Neural progenitor cell (in vitro differentiated cells): ENCODE results near the gene MRPS10. TPM values are rescaled to one million over a fixed set of nuclear protein-coding genes. Genes with fewer than 3 reads are reported as not detected.

Experiments used
- DNase-seq: peaks from one replicate; pipeline ENCODE4 v3.0.0-alpha.2; 2016; ENCODE audit warnings: low spot score
- H2AFZ ChIP-seq: fragments of 200-600 bp; sonication (generic); replicated peaks from 2 replicates; pipeline ENCODE4 v1.6.1; 2016; ENCODE audit warnings: antibody characterized with exemption
- H3F3A ChIP-seq: fragments of 200-600 bp; sonication (generic); 2 replicates; pipeline ENCODE4 v1.6.1; 2016; ENCODE audit warnings: antibody characterized with exemption, low read depth
- H3K27ac ChIP-seq: fragments of 200-600 bp; sonication (generic); 2 replicates; pipeline ENCODE4 v1.5.1; 2016; ENCODE audit warnings: mild to moderate bottlenecking
- H3K27me3 ChIP-seq: fragments of 200-600 bp; sonication (generic); 2 replicates; pipeline ENCODE4 v1.6.1; 2016; ENCODE audit warnings: mild to moderate bottlenecking, moderate library complexity
- H3K36me3 ChIP-seq: fragments of 200-600 bp; sonication (generic); 2 replicates; pipeline ENCODE4 v1.5.1; 2016
- H3K4me1 ChIP-seq: fragments of 200-600 bp; sonication (generic); 2 replicates; pipeline ENCODE4 v1.6.1; 2016; ENCODE audit warnings: mixed run types
- H3K4me2 ChIP-seq: fragments of 200-600 bp; sonication (generic); 2 replicates; pipeline ENCODE4 v1.6.1; 2016
- H3K4me3 ChIP-seq: fragments of 200-600 bp; sonication (generic); 2 replicates; pipeline ENCODE4 v1.5.1; 2016
- H3K79me2 ChIP-seq: fragments of 200-600 bp; sonication (generic); 2 replicates; pipeline ENCODE4 v1.6.1; 2016; ENCODE audit warnings: low read depth
- H3K9ac ChIP-seq: fragments of 200-600 bp; sonication (generic); 2 replicates; pipeline ENCODE4 v1.6.1; 2016
- H3K9me3 ChIP-seq: fragments of 200-600 bp; sonication (generic); 2 replicates; pipeline ENCODE4 v1.5.1; 2016; ENCODE audit warnings: low read depth
- H4K20me1 ChIP-seq: fragments of 200-600 bp; sonication (generic); 2 replicates; pipeline ENCODE4 v1.6.1; 2016; ENCODE audit warnings: low read depth
- H3K27ac Mint-ChIP-seq: 3 replicates; pipeline ENCODE4 v1.8.0; 2021; ENCODE audit warnings: mixed read lengths
- H3K27me3 Mint-ChIP-seq: 2 replicates; pipeline ENCODE4 v1.8.0; 2022; ENCODE audit warnings: low read depth, mild to moderate bottlenecking, inconsistent platforms, moderate library complexity, mixed read lengths; ENCODE audit not compliant: insufficient read depth
- H3K36me3 Mint-ChIP-seq: 3 replicates; pipeline ENCODE4 v1.8.0; 2021; ENCODE audit warnings: mixed read lengths
- H3K4me1 Mint-ChIP-seq: 3 replicates; pipeline ENCODE4 v1.8.0; 2021; ENCODE audit warnings: mixed read lengths
- H3K4me3 Mint-ChIP-seq: 3 replicates; pipeline ENCODE4 v1.8.0; 2021; ENCODE audit warnings: mild to moderate bottlenecking, moderate library complexity, mixed read lengths
- H3K9me3 Mint-ChIP-seq: 3 replicates; pipeline ENCODE4 v1.8.0; 2020; ENCODE audit warnings: mixed read lengths
- EZH2 ChIP-seq: fragments of 200-600 bp; sonication (generic); IDR thresholded peaks from 2 replicates; pipeline ENCODE4 v1.6.1; 2017; ENCODE audit warnings: antibody characterized with exemption, mild to moderate bottlenecking, moderate library complexity
- EZH2phosphoT487 ChIP-seq: fragments of 200-600 bp; sonication (generic); IDR thresholded peaks from 2 replicates; pipeline ENCODE4 v1.6.1; 2017; ENCODE audit warnings: antibody characterized with exemption
- total RNA-seq: library from RNA; depleted of rRNA; stranded (reverse); fragments of >200 nt; gene quantifications from 2 replicates; pipeline ENCODE4 v1.2.3, GENCODE V29; 2015; ENCODE audit warnings: low replicate concordance
- TF ChIP-seq, protein P1 (sequence below): fragments of 200-600 bp; sonication (generic); IDR thresholded peaks from 2 replicates; pipeline ENCODE4 v1.5.1; 2017; ENCODE audit warnings: antibody characterized with exemption, mild to moderate bottlenecking

Gene MRPS10
- total RNA-seq, 1 donor from 2014 or later: 68.0 TPM

GRCh38 chr6:42168650-42169049 lies 49.0 kb downstream of the MRPS10 start:
- no peaks in the 10 kb centered on the region for H4K20me1 ChIP-seq
- no peaks in the 10 kb centered on the region for H3K9me3 ChIP-seq
- no peak for DNase-seq
- H3K79me2 ChIP-seq: no peaks in the 10 kb centered on the region
- Mint-ChIP-seq H3K36me3 (no peaks in the 10 kb centered on the region), H3K4me1 (peaks cover 3% of the 10 kb centered on the region), H3K4me3 (no peak overlapping the region), H3K9me3 (no peaks in the 10 kb centered on the region), H3K27ac (no peak overlapping the region), H3K27me3 (peaks cover 8% of the 10 kb centered on the region)
- no peak overlapping the region for H3K4me2 ChIP-seq
- no peak overlapping the region for H3K9ac ChIP-seq
- no peak overlapping the region for H2AFZ ChIP-seq
- peaks cover 6% of the 10 kb centered on the region for H3F3A ChIP-seq
- no peak for TF ChIP-seq EZH2phosphoT487
- TF ChIP-seq, protein P1, sequence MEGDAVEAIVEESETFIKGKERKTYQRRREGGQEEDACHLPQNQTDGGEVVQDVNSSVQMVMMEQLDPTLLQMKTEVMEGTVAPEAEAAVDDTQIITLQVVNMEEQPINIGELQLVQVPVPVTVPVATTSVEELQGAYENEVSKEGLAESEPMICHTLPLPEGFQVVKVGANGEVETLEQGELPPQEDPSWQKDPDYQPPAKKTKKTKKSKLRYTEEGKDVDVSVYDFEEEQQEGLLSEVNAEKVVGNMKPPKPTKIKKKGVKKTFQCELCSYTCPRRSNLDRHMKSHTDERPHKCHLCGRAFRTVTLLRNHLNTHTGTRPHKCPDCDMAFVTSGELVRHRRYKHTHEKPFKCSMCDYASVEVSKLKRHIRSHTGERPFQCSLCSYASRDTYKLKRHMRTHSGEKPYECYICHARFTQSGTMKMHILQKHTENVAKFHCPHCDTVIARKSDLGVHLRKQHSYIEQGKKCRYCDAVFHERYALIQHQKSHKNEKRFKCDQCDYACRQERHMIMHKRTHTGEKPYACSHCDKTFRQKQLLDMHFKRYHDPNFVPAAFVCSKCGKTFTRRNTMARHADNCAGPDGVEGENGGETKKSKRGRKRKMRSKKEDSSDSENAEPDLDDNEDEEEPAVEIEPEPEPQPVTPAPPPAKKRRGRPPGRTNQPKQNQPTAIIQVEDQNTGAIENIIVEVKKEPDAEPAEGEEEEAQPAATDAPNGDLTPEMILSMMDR: no peak
- TF ChIP-seq EZH2: no peak
- H3K36me3 ChIP-seq: no peaks in the 10 kb centered on the region
- no peak overlapping the region for H3K4me3 ChIP-seq
- no peaks in the 10 kb centered on the region for H3K27me3 ChIP-seq
- H3K27ac ChIP-seq: no peak overlapping the region
- peaks cover 3% of the 10 kb centered on the region for H3K4me1 ChIP-seq

- Histone ChIP-seq H3K27me3 (no peaks in the 10 kb centered on the region), H4K20me1 (no peaks in the 10 kb centered on the region), H3K9ac (no peak overlapping the region), H3K79me2 (no peaks in the 10 kb centered on the region), H3K4me2 (no peak overlapping the region), H3F3A (peaks cover 6% of the 10 kb centered on the region), H3K27ac (no peak overlapping the region), H3K4me3 (no peak overlapping the region), H3K9me3 (no peaks in the 10 kb centered on the region), H3K36me3 (no peaks in the 10 kb centered on the region), H3K4me1 (peaks cover 3% of the 10 kb centered on the region), H2AFZ (peak overlapping the region; percentile 95)
- H3K9me3 Mint-ChIP-seq: no peaks in the 10 kb centered on the region
- H3K27ac Mint-ChIP-seq: no peak overlapping the region
- DNase-seq: peak; percentile 87
- TF ChIP-seq EZH2: no peak
- TF ChIP-seq, protein P1: peak; percentile 93
- no peak for TF ChIP-seq EZH2phosphoT487
- peak overlapping the region; percentile 6 for H3K4me3 Mint-ChIP-seq
- peaks cover 12% of the 10 kb centered on the region for H3K4me1 Mint-ChIP-seq
- H3K36me3 Mint-ChIP-seq: no peaks in the 10 kb centered on the region
- peaks cover 6% of the 10 kb centered on the region for H3K27me3 Mint-ChIP-seq
Measured at GRCh38 chr6:42166444-42167141, 51.1 kb downstream of the MRPS10 start.

GRCh38 chr6:42165016-42165415 lies 52.6 kb downstream of the MRPS10 start:
- Histone ChIP-seq H3F3A (peaks cover 6% of the 10 kb centered on the region), H3K36me3 (no peaks in the 10 kb centered on the region), H2AFZ (no peak overlapping the region), H3K4me3 (no peak overlapping the region), H3K27ac (no peak overlapping the region), H3K9ac (no peak overlapping the region), H3K9me3 (no peaks in the 10 kb centered on the region), H4K20me1 (no peaks in the 10 kb centered on the region), H3K4me1 (peaks cover 3% of the 10 kb centered on the region), H3K79me2 (no peaks in the 10 kb centered on the region), H3K27me3 (no peaks in the 10 kb centered on the region), H3K4me2 (no peak overlapping the region)
- no peak overlapping the region for H3K4me3 Mint-ChIP-seq
- peak overlapping the region; percentile 85 for H3K27ac Mint-ChIP-seq
- no peaks in the 10 kb centered on the region for H3K9me3 Mint-ChIP-seq
- no peaks in the 10 kb centered on the region for H3K36me3 Mint-ChIP-seq
- H3K4me1 Mint-ChIP-seq: peaks cover 19% of the 10 kb centered on the region
- H3K27me3 Mint-ChIP-seq: peaks cover 6% of the 10 kb centered on the region
- TF ChIP-seq, protein P1: no peak
- TF ChIP-seq EZH2phosphoT487: no peak
- no peak for TF ChIP-seq EZH2
- DNase-seq: no peak
